ENCODE measurements around the gene RELB.

- TF ChIP-seq POLR2A (IDR thresholded peaks at IDR 0.05) = no peak
- no peak for TF ChIP-seq CTCF (IDR thresholded peaks at IDR 0.05 in 4 of 5, conservative IDR thresholded peaks at IDR 0.05 in 1 of 5)
Measured at GRCh38 chr19:45003485-45003884, 2.2 kb downstream of the RELB start.

Data from gastrocnemius medialis (tissue), 4 donors.